ENCODE measurements around the gene EYA2.

EYA2 gene

GRCh38 chr20:47150403-47151152, 255.9 kb downstream of the EYA2 start:
- Histone ChIP-seq H3K4me3 (ENCODE audit: low read length) (no peak overlapping the region), H3K9ac (ENCODE audit: low read length) (no peak overlapping the region), H3K36me3 (ENCODE audit: control insufficient read depth, insufficient read depth, low read length) (no peaks in the 10 kb centered on the region), H3K27ac (ENCODE audit: low read depth, low read length) (no peak overlapping the region), H3K27me3 (ENCODE audit: control insufficient read depth, insufficient read depth, low read length) (no peaks in the 10 kb centered on the region), H3K4me1 (ENCODE audit: control insufficient read depth, insufficient read depth, low read length) (no peaks in the 10 kb centered on the region)

- no peak overlapping the region for H3K27ac ChIP-seq (ENCODE audit: low read depth, low read length)
- H3K36me3 ChIP-seq (ENCODE audit: control insufficient read depth, insufficient read depth, low read length) = no peaks in the 10 kb centered on the region
- H3K4me3 ChIP-seq (ENCODE audit: low read length) = no peak overlapping the region
- H3K27me3 ChIP-seq (ENCODE audit: control insufficient read depth, insufficient read depth, low read length) = no peaks in the 10 kb centered on the region
- H3K4me1 ChIP-seq (ENCODE audit: control insufficient read depth, insufficient read depth, low read length) = no peaks in the 10 kb centered on the region
- no peak overlapping the region for H3K9ac ChIP-seq (ENCODE audit: low read length)
Measured at GRCh38 chr20:47152068-47152467, 257.4 kb downstream of the EYA2 start.

- Histone ChIP-seq H3K36me3 (ENCODE audit: control insufficient read depth, insufficient read depth, low read length) (no peaks in the 10 kb centered on the region), H3K27ac (ENCODE audit: low read depth, low read length) (no peak overlapping the region), H3K9ac (ENCODE audit: low read length) (no peak overlapping the region), H3K27me3 (ENCODE audit: control insufficient read depth, insufficient read depth, low read length) (no peaks in the 10 kb centered on the region), H3K4me3 (ENCODE audit: low read length) (no peak overlapping the region), H3K4me1 (ENCODE audit: control insufficient read depth, insufficient read depth, low read length) (no peaks in the 10 kb centered on the region)
Measured at GRCh38 chr20:47154089-47154488, 259.4 kb downstream of the EYA2 start.

GRCh38 chr20:47156301-47157137, 261.9 kb downstream of the EYA2 start:
- no peaks in the 10 kb centered on the region for H3K4me1 ChIP-seq (ENCODE audit: control insufficient read depth, insufficient read depth, low read length)
- H3K27me3 ChIP-seq (ENCODE audit: control insufficient read depth, insufficient read depth, low read length) = no peaks in the 10 kb centered on the region
- H3K4me3 ChIP-seq (ENCODE audit: low read length) = no peak overlapping the region
- no peak overlapping the region for H3K27ac ChIP-seq (ENCODE audit: low read depth, low read length)
- H3K36me3 ChIP-seq (ENCODE audit: control insufficient read depth, insufficient read depth, low read length) = no peaks in the 10 kb centered on the region
- H3K9ac ChIP-seq (ENCODE audit: low read length) = no peak overlapping the region

GRCh38 chr20:47159166-47159565, 264.5 kb downstream of the EYA2 start:
- Histone ChIP-seq H3K36me3 (ENCODE audit: control insufficient read depth, insufficient read depth, low read length) (no peaks in the 10 kb centered on the region), H3K27ac (ENCODE audit: low read depth, low read length) (no peak overlapping the region), H3K4me1 (ENCODE audit: control insufficient read depth, insufficient read depth, low read length) (no peaks in the 10 kb centered on the region)

GRCh38 chr20:47160240-47160639, 265.6 kb downstream of the EYA2 start:
- Histone ChIP-seq H3K4me1 (ENCODE audit: control insufficient read depth, insufficient read depth, low read length) (no peaks in the 10 kb centered on the region), H3K9ac (ENCODE audit: low read length) (no peak overlapping the region), H3K27me3 (ENCODE audit: control insufficient read depth, insufficient read depth, low read length) (no peaks in the 10 kb centered on the region), H3K4me3 (ENCODE audit: low read length) (no peak overlapping the region), H3K27ac (ENCODE audit: low read depth, low read length) (no peak overlapping the region), H3K36me3 (ENCODE audit: control insufficient read depth, insufficient read depth, low read length) (no peaks in the 10 kb centered on the region)

More at GRCh38 chr20:47159166-47159565, 264.5 kb downstream of the EYA2 start:
- Histone ChIP-seq H3K27me3 (ENCODE audit: control insufficient read depth, insufficient read depth, low read length) (no peaks in the 10 kb centered on the region), H3K4me3 (ENCODE audit: low read length) (no peak overlapping the region), H3K9ac (ENCODE audit: low read length) (no peak overlapping the region)

GRCh38 chr20:47160992-47161391, 266.3 kb downstream of the EYA2 start:
- no peak overlapping the region for H3K27ac ChIP-seq (ENCODE audit: low read depth, low read length)
- H3K27me3 ChIP-seq (ENCODE audit: control insufficient read depth, insufficient read depth, low read length) = no peaks in the 10 kb centered on the region
- H3K36me3 ChIP-seq (ENCODE audit: control insufficient read depth, insufficient read depth, low read length) = no peaks in the 10 kb centered on the region
- H3K9ac ChIP-seq (ENCODE audit: low read length) = no peak overlapping the region
- no peak overlapping the region for H3K4me3 ChIP-seq (ENCODE audit: low read length)
- no peaks in the 10 kb centered on the region for H3K4me1 ChIP-seq (ENCODE audit: control insufficient read depth, insufficient read depth, low read length)

GRCh38 chr20:47161411-47161810, 266.8 kb downstream of the EYA2 start:
- Histone ChIP-seq H3K9ac (ENCODE audit: low read length) (no peak overlapping the region), H3K36me3 (ENCODE audit: control insufficient read depth, insufficient read depth, low read length) (no peaks in the 10 kb centered on the region), H3K4me3 (ENCODE audit: low read length) (no peak overlapping the region), H3K27me3 (ENCODE audit: control insufficient read depth, insufficient read depth, low read length) (no peaks in the 10 kb centered on the region), H3K4me1 (ENCODE audit: control insufficient read depth, insufficient read depth, low read length) (no peaks in the 10 kb centered on the region), H3K27ac (ENCODE audit: low read depth, low read length) (no peak overlapping the region)

- Histone ChIP-seq H3K27me3 (ENCODE audit: control insufficient read depth, insufficient read depth, low read length) (peaks cover 2% of the 10 kb centered on the region), H3K9ac (ENCODE audit: low read length) (no peak overlapping the region), H3K27ac (ENCODE audit: low read depth, low read length) (no peak overlapping the region), H3K4me3 (ENCODE audit: low read length) (no peak overlapping the region), H3K36me3 (ENCODE audit: control insufficient read depth, insufficient read depth, low read length) (no peaks in the 10 kb centered on the region), H3K4me1 (ENCODE audit: control insufficient read depth, insufficient read depth, low read length) (no peaks in the 10 kb centered on the region)
Measured at GRCh38 chr20:47164140-47164539, 269.5 kb downstream of the EYA2 start.

- no peak overlapping the region for H3K9ac ChIP-seq (ENCODE audit: low read length)
- H3K27ac ChIP-seq (ENCODE audit: low read depth, low read length) = no peak overlapping the region
- peaks cover 2% of the 10 kb centered on the region for H3K27me3 ChIP-seq (ENCODE audit: control insufficient read depth, insufficient read depth, low read length)
- H3K4me1 ChIP-seq (ENCODE audit: control insufficient read depth, insufficient read depth, low read length) = no peaks in the 10 kb centered on the region
- H3K4me3 ChIP-seq (ENCODE audit: low read length) = no peak overlapping the region
- H3K36me3 ChIP-seq (ENCODE audit: control insufficient read depth, insufficient read depth, low read length) = no peaks in the 10 kb centered on the region
Measured at GRCh38 chr20:47165376-47165865, 270.8 kb downstream of the EYA2 start.

GRCh38 chr20:47167846-47168245, 273.2 kb downstream of the EYA2 start:
- H3K9ac ChIP-seq (ENCODE audit: low read length) = no peak overlapping the region
- H3K27me3 ChIP-seq (ENCODE audit: control insufficient read depth, insufficient read depth, low read length) = peaks cover 2% of the 10 kb centered on the region
- no peak overlapping the region for H3K27ac ChIP-seq (ENCODE audit: low read depth, low read length)

GRCh38 chr20:47172579-47172978, 277.9 kb downstream of the EYA2 start:
- Histone ChIP-seq H3K36me3 (ENCODE audit: control insufficient read depth, insufficient read depth, low read length) (no peaks in the 10 kb centered on the region), H3K4me1 (ENCODE audit: control insufficient read depth, insufficient read depth, low read length) (no peaks in the 10 kb centered on the region), H3K9ac (ENCODE audit: low read length) (no peak overlapping the region), H3K27me3 (ENCODE audit: control insufficient read depth, insufficient read depth, low read length) (peaks cover 2% of the 10 kb centered on the region), H3K27ac (ENCODE audit: low read depth, low read length) (no peak overlapping the region), H3K4me3 (ENCODE audit: low read length) (no peak overlapping the region)

More at GRCh38 chr20:47167846-47168245, 273.2 kb downstream of the EYA2 start:
- Histone ChIP-seq H3K36me3 (ENCODE audit: control insufficient read depth, insufficient read depth, low read length) (no peaks in the 10 kb centered on the region), H3K4me1 (ENCODE audit: control insufficient read depth, insufficient read depth, low read length) (no peaks in the 10 kb centered on the region), H3K4me3 (ENCODE audit: low read length) (no peak overlapping the region)

Data from rectal smooth muscle tissue (tissue), 1 donor.